ENCODE data around the gene BCOR. TPM values are rescaled to one million over a fixed set of nuclear protein-coding genes. Genes with fewer than 3 reads are reported as not detected.

BCOR gene
- total RNA-seq, 2 experiments from 2014 or later: 26.1 to 26.3 TPM

DNA sequence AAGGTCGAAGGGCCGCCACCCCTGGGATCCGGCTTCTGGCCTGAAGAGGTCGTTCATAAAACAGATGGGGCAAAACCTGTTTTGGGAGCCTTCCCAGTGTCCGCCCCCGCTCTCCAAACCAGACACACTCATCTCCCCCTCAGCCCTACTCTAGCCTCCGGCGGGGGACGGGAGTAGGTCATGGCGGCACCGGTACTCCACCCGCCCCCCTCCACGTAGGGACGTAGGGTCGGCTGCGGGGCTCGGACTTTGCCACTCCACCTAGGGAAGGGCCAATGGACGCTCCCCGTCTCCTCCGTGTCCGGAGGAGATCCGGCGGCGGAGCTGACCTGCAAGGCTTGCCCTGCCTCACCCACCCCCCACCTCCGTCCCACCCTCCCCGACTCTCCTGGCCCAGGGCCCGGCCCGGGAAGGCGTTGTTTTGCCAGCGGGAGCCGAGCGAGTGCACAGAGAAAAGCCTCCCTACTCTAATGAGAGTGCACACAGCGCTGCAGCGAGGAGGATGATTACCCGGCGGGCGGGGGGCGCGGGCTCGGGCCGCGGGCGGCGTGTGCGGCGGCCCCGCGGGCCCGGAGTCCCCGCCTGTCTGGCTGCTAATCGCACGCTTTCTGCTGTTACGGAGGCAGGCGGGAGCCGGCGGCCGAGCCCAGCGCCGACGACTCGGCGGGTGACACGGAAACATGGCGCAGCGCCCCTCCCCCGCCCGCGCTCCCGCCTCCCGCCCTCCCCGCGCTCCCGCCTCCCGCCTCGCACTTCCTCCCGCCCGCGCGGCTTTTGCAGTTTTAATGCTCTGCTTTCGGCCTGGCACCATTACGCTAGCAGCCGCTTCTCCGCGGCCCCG lies 8.3 kb upstream of the BCOR start:
- peak overlapping the region; percentile 66 for H3K4me3 ChIP-seq (ENCODE audit: low read length)
- intact Hi-C loops (cut with DNase I, micrococcal nuclease): no loop called here
- DNase-seq: peak; percentile 51 to 90 (median 68)
- Mint-ChIP-seq H3K4me3 (peak overlapping the region; percentile 95), H3K27ac (peak overlapping the region; percentile 71), H3K27me3 (no peaks in the 10 kb centered on the region), H3K36me3 (ENCODE audit: low read depth) (no peaks in the 10 kb centered on the region), H3K4me1 (ENCODE audit: low read depth) (peaks cover 4% of the 10 kb centered on the region), H3K9me3 (no peaks in the 10 kb centered on the region)
- ATAC-seq (ENCODE audit: poor library complexity): peak; percentile 55
- H3K27me3 ChIP-seq (ENCODE audit: control insufficient read depth in 1 of 2, insufficient read depth in 2 of 2, low read length in 2 of 2): peaks cover 0 to 5% of the 10 kb centered on the region in 2 experiments
- peaks cover 32% of the 10 kb centered on the region for H3K4me1 ChIP-seq (ENCODE audit: insufficient read depth, low read length)
- ChIA-PET POLR2A (interaction anchor here (1.0 to 4.9 kb wide), 9 partner anchors 8 to 70 kb away, joined by 3 to 63 read pairs (median 7); partner anchors contain the start of gene BCOR), CTCF (interaction anchor here (1.3 kb wide), 1 partner anchor 161 kb away, joined by 3 read pairs; no protein-coding TSS in a partner anchor)
- TF ChIP-seq, protein P1, sequence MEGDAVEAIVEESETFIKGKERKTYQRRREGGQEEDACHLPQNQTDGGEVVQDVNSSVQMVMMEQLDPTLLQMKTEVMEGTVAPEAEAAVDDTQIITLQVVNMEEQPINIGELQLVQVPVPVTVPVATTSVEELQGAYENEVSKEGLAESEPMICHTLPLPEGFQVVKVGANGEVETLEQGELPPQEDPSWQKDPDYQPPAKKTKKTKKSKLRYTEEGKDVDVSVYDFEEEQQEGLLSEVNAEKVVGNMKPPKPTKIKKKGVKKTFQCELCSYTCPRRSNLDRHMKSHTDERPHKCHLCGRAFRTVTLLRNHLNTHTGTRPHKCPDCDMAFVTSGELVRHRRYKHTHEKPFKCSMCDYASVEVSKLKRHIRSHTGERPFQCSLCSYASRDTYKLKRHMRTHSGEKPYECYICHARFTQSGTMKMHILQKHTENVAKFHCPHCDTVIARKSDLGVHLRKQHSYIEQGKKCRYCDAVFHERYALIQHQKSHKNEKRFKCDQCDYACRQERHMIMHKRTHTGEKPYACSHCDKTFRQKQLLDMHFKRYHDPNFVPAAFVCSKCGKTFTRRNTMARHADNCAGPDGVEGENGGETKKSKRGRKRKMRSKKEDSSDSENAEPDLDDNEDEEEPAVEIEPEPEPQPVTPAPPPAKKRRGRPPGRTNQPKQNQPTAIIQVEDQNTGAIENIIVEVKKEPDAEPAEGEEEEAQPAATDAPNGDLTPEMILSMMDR (IDR thresholded peaks at IDR 0.05): no peak
- no peaks in the 10 kb centered on the region for H3K9me3 ChIP-seq (ENCODE audit: control insufficient read depth in 1 of 2, insufficient read depth in 1 of 2, low read length in 2 of 2)
- H3K27ac ChIP-seq (ENCODE audit: low read depth in 1 of 2, low read length in 2 of 2): peak overlapping the region in 1 of 2 donors; percentile 50
- H3K36me3 ChIP-seq (ENCODE audit: insufficient read depth, low read length): no peaks in the 10 kb centered on the region

DNA sequence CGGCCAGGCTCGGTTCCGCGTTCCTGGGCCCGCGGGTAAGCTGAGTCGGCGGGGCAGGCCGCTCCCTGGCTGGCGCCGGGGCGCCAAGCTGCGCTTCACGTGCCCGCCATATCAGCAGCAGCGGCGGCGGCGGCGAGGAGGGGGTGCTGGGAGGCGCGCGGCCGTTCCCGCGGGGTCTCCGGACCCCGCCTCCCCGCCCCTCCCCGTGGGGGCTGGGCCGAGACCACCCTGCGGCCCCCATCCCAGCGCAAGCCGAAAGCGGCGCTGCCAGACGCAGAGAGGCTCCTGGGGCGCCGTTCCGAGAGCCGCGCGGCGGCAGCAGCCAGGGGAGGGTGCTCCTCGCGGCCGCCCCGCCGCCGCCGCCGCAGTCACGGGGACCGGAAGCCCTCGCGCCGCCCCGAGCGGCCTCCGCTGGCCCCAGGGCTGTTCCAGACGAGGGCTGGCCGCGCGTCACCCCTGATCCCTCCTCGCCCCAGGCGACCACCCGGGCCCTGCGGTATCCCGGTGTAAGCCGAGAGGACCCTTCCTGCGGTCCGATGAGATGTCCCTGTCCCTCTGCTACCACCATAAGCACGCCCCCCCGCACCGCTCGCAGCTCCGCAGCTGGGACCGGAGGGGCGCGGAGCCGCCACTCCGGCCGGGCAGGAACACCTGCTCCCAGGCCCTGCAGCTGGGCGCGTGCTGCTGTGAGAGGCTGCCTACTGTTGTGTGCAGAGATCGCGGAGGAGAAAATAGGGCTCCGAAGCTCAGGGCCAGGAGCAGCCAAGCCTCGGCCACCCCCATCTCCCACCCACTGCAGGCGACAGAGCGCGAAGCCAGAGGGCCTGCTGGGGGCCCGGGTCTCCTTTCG lies 7.5 kb upstream of the BCOR start:
- intact Hi-C loops (cut with DNase I, micrococcal nuclease): no loop called here
- ChIA-PET POLR2A (interaction anchor here (0.7 to 4.9 kb wide), 10 partner anchors 7 to 92 kb away, joined by 3 to 63 read pairs (median 6); partner anchors contain the start of gene BCOR), CTCF (interaction anchor here (0.7 to 1.3 kb wide), 3 partner anchors 109 to 250 kb away, joined by 3 read pairs; no protein-coding TSS in a partner anchor)
- H3K36me3 Mint-ChIP-seq (ENCODE audit: low read depth): no peaks in the 10 kb centered on the region
- peak in 6 of 14 experiments; percentile 41 to 65 (median 47) for DNase-seq
- peak; percentile 25 for ATAC-seq (ENCODE audit: poor library complexity)
- TF ChIP-seq, protein P1 (IDR thresholded peaks at IDR 0.05): no peak
- peaks cover 4% of the 10 kb centered on the region for H3K4me1 Mint-ChIP-seq (ENCODE audit: low read depth)
- Histone ChIP-seq H3K36me3 (ENCODE audit: insufficient read depth, low read length) (no peaks in the 10 kb centered on the region), H3K27ac (ENCODE audit: low read depth in 1 of 2, low read length in 2 of 2) (peak overlapping the region in 1 of 2 donors; percentile 50), H3K4me1 (ENCODE audit: insufficient read depth, low read length) (peaks cover 34% of the 10 kb centered on the region), H3K9me3 (ENCODE audit: control insufficient read depth in 1 of 2, insufficient read depth in 1 of 2, low read length in 2 of 2) (no peaks in the 10 kb centered on the region), H3K4me3 (ENCODE audit: low read length) (peak overlapping the region; percentile 66), H3K27me3 (ENCODE audit: control insufficient read depth in 1 of 2, insufficient read depth in 2 of 2, low read length in 2 of 2) (peaks cover 0 to 5% of the 10 kb centered on the region in 2 experiments)
- H3K4me3 Mint-ChIP-seq: peak overlapping the region; percentile 80
- H3K27me3 Mint-ChIP-seq: no peaks in the 10 kb centered on the region
- H3K27ac Mint-ChIP-seq: no peak overlapping the region
- H3K9me3 Mint-ChIP-seq: no peaks in the 10 kb centered on the region

DNA sequence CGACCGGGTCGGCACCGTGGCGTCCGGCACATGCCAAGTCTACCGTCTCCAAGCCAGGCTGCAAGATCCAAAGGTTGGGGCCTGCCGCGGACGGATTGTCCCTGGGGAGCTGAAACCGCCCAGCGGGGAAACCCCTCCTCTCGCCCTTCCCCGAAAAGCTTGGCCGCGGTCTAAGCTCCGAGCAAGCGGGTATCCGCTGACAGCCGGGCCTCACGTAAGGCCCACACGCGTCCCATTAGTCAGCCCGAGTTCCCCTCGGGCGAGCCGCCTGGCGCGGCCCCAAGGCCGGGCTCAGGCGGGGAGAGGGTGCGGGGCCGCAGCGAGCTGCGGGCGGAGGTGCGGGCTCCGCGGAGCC lies 6.8 kb upstream of the BCOR start:
- ChIA-PET POLR2A (interaction anchor here (0.7 to 4.9 kb wide), 9 partner anchors 7 to 92 kb away, joined by 3 to 63 read pairs (median 7); partner anchors contain the start of gene BCOR), CTCF (interaction anchor here (0.7 to 1.3 kb wide), 3 partner anchors 109 to 249 kb away, joined by 3 read pairs; no protein-coding TSS in a partner anchor)
- Mint-ChIP-seq H3K36me3 (ENCODE audit: low read depth) (no peaks in the 10 kb centered on the region), H3K4me1 (ENCODE audit: low read depth) (peaks cover 7% of the 10 kb centered on the region), H3K27me3 (no peaks in the 10 kb centered on the region), H3K27ac (no peak overlapping the region), H3K4me3 (peak overlapping the region; percentile 34), H3K9me3 (no peaks in the 10 kb centered on the region)
- intact Hi-C loops (cut with DNase I, micrococcal nuclease): no loop called here
- Histone ChIP-seq H3K4me1 (ENCODE audit: insufficient read depth, low read length) (peaks cover 39% of the 10 kb centered on the region), H3K27ac (ENCODE audit: low read depth in 1 of 2, low read length in 2 of 2) (no peak overlapping the region), H3K27me3 (ENCODE audit: control insufficient read depth in 1 of 2, insufficient read depth in 2 of 2, low read length in 2 of 2) (peaks cover 0 to 5% of the 10 kb centered on the region in 2 experiments), H3K4me3 (ENCODE audit: low read length) (peak overlapping the region; percentile 26), H3K9me3 (ENCODE audit: control insufficient read depth in 1 of 2, insufficient read depth in 1 of 2, low read length in 2 of 2) (no peaks in the 10 kb centered on the region), H3K36me3 (ENCODE audit: insufficient read depth, low read length) (no peaks in the 10 kb centered on the region)
- peak in 3 of 14 experiments; percentile 36 to 76 (median 64) for DNase-seq
- ATAC-seq (ENCODE audit: poor library complexity): no peak
- TF ChIP-seq, protein P1 (IDR thresholded peaks at IDR 0.05): no peak
